PFSK-1 (cell line): ENCODE data around the gene COL23A1.

Source experiments
- FOXP2 ChIP-seq: optimal IDR thresholded peaks from 2 replicates; pipeline ENCODE3; 2011; ENCODE audit warnings: borderline replicate concordance, control low read depth, inconsistent platforms; ENCODE audit not compliant: insufficient read depth; ENCODE audit errors: extremely low read length, extremely low read depth
- POLR2AphosphoS5 ChIP-seq: IDR thresholded peaks from 2 replicates; pipeline ENCODE4 v1.6.1; 2012; ENCODE audit warnings: low read depth, mild to moderate bottlenecking, control low read depth, low read length, moderate library complexity
- TAF1 ChIP-seq: IDR thresholded peaks from 2 replicates; pipeline ENCODE4 v1.6.1; 2012; ENCODE audit warnings: low read length, control low read depth, borderline replicate concordance; ENCODE audit not compliant: insufficient read depth

GRCh38 chr5:178327931-178328711 lies 262.1 kb downstream of the COL23A1 start:
- TF ChIP-seq POLR2AphosphoS5 (no peak), TAF1 (no peak), FOXP2 (no peak)
